ENCODE measurements around the gene GABARAPL2.

Gene GABARAPL2

DNA sequence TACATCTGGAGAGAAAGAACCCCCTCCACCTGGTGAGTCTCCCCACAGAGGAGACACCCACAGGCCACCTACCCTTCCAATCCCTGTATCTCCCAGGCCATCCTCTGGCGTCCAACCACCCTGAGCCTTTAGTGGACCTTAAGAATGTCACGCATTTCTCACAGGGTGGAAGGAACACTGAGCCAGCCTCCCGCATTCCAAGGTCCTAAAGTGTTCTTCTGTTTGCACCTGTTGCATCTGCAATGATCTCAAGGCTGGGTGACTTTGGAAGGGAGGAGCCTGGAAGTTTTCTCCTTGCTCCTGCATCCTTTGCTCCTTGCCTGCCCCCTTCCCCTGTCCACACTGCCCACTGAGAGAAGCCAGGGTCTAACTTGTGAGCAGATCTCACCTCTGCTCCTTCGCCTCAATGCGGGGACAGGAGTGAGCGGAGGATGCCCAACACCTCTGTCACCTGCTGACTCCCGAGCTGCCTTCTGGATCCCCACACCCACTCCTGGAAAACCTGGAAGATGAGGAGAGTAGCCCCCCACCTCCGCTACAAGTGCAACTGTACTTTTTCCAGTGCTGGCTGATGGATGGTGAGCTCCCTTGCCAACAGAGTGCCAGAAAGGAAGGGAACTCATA lies 33.9 kb upstream of the GABARAPL2 start:
- TF ChIP-seq, protein P1, sequence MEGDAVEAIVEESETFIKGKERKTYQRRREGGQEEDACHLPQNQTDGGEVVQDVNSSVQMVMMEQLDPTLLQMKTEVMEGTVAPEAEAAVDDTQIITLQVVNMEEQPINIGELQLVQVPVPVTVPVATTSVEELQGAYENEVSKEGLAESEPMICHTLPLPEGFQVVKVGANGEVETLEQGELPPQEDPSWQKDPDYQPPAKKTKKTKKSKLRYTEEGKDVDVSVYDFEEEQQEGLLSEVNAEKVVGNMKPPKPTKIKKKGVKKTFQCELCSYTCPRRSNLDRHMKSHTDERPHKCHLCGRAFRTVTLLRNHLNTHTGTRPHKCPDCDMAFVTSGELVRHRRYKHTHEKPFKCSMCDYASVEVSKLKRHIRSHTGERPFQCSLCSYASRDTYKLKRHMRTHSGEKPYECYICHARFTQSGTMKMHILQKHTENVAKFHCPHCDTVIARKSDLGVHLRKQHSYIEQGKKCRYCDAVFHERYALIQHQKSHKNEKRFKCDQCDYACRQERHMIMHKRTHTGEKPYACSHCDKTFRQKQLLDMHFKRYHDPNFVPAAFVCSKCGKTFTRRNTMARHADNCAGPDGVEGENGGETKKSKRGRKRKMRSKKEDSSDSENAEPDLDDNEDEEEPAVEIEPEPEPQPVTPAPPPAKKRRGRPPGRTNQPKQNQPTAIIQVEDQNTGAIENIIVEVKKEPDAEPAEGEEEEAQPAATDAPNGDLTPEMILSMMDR (IDR thresholded peaks at IDR 0.05): no peak

DNA sequence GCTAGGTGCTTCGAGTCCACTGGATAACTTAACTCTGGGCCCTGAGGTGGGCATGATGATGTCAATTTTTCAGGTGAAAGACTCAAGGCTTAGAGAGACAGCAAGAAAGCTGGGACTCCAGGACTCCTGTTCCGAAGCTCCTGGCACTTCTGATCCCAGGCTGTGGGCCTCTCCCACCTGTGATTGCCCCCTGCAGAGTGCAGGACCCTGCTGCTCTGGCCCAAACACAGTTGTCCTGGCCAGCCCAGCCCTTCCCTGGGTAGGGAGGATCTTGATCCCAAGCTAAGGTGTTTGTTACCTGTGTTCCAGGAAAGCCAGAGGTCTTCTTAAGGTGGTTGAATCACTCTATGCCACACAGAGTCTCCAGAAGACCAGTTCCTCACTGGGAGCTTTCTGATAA lies 33.4 kb upstream of the GABARAPL2 start:
- TF ChIP-seq, protein P1 (IDR thresholded peaks at IDR 0.05): no peak

DNA sequence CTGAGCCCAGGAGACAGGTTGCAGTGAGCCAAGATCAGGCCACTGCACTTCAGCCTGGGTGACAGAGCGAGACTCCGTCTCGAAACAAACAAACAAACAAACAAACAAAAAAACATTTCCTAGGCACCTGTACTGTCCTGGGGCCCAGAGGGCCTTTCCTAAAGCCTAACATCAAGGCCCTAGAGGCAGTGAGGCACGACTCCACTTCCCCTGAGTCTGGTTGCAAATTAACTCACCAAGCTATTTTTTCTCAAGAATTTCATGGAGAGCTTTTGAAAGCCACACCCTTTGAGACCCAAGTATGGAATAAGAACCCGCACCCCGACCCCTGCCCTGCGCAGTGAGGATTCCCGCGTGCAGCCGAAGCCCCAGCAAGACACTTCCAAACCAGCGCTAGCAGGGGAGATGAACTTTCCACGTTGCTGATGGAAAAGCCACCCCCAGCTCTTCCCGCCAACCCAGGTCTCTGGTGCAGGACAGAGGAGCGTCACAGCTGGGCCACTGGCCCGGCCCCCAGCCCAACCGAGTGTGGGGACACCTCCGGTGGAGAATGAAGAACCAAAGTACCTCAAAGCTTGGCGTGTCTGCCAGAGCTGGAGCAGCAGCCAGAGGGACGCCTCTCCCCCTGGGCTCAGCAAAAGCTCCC lies 31.5 kb upstream of the GABARAPL2 start:
- TF ChIP-seq, protein P1 (IDR thresholded peaks at IDR 0.05): no peak

DNA sequence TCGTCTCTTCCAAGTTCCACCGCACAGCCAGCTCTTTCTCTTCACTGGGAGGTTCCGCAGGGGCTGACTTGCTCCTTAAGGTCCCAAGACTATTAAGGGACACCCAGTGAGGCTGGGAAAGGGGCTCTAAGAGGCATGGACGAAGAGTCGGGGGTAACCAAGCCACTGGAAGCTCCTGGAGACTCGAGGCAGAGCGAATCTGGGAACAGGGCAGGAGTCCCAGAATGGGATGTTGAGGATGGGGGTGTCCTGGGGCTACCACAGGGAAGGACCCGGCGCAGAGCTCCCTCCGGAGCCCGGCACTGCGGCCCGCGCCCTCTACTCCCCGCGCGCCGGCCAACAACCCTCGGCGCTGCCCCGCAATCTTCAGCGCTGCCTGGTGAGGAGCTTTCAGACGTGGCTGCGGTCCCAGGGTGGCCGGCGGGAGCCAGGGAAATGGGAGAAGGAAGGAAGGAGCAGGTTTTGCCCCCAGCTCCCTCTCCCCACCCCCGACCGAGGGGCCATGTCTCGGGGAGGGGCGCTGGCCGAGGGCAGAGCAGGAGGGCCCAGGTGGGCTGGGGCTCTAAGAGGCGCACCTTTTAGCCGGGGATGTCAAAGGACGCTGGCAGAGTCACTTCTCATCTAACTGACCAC lies 30.9 kb upstream of the GABARAPL2 start:
- TF ChIP-seq, protein P1 (IDR thresholded peaks at IDR 0.05): no peak

DNA sequence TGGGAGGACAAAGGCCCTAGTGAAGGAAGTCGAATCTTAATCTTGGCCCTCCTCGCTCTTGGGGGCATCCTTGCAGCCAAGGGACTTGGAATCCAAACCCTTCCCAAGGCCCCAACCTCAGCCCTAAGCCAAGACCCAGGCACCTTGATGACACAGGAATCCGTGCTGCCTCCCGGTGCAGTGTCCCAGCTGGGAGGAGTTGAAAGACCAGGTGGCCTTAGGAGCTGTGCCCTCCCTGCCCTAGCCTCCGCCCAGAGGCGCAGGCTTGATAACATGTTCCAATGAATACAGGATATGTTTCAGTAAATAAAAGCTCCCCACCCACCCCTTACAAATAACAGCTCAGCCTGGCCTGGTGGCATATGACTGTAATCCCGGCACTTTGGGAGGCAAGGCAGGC lies 30.3 kb upstream of the GABARAPL2 start, which contains the start of gene CHST5:
Gene CHST5 (minus strand): TSS at position 208 of the 400 bp plus-strand sequence. CDS start 5,724 bp downstream, outside the sequence.
- TF ChIP-seq, protein P1 (IDR thresholded peaks at IDR 0.05): no peak

DNA sequence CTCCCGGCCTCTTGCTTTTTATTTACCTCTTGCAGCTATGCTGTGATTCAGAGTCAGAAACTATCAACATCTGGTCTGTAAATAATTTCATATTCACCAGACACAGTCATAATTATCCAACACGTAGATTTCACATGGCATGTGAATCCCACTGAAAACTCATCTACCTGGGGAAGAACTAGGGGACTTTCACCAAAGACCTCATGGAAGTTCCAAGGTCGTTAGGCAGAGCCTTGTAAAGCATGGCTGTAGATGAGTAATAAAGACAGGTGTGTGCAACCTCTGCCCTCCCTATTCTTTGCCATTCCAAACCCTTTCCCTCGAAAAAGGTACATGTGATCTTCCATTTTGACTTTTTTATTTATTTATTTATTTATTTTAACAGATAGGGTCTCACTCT lies 28.4 kb upstream of the GABARAPL2 start:
- TF ChIP-seq, protein P1 (IDR thresholded peaks at IDR 0.05): no peak

DNA sequence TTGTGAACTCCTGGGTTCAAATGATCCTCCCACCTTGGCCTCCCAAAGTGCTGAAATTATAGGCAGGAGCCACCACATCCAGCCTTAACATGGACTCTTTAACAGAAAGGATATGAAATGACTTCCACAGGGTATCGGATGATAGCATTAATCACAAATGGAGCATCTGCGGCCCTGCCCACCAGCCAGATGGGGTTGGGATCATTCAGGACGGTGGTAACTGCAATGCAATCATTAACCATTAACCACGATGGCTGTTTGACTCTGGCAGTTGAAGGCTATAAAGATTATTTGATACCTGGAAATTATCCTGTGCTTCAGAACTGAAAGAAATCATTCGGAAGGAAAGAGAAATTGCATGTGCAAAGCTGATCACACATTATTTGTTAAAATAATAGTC lies 24.9 kb upstream of the GABARAPL2 start:
- TF ChIP-seq, protein P1 (IDR thresholded peaks at IDR 0.05): no peak

Data from LNCAP (cell line).